GM12801 (cell line): ENCODE results near the gene HIPK2.

Experiments used
- TF ChIP-seq, protein P1 (sequence below): IDR thresholded peaks from one replicate; pipeline ENCODE4 v1.5.1; 2011; ENCODE audit warnings: control low read depth; ENCODE audit not compliant: insufficient read length; ENCODE audit errors: extremely low read depth

HIPK2 gene

DNA sequence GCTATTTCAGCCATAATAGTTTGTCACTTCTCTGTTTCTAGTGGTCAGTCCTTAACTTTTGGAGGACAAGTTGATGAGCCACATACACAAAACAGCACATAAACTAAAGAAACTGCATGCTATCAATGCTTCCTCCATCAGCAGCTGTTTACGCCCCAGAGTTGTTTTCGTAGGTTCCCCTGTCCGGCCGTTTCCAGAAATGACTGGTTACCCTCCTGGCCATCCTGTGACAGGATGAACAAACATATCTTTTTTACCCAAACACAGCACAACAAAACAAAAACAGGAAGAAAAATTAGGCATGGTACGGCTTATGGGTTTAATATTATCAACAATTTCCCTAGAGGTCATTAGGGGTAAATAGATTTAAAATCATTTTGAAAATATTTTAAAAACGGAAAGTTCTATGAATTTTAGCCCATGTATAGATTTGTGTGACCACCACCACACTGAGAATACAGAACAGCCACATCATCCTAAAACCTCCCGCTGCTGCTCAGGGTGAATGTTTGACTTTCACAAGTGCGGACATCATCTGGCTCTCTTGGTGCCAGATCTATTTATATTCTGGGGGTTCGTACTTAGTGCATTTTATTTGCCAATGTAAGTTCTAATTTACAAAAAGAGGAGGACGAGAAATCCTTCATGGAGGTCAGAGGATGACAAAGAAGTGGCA, 74.8 kb downstream of the HIPK2 start:
- TF ChIP-seq, protein P1, sequence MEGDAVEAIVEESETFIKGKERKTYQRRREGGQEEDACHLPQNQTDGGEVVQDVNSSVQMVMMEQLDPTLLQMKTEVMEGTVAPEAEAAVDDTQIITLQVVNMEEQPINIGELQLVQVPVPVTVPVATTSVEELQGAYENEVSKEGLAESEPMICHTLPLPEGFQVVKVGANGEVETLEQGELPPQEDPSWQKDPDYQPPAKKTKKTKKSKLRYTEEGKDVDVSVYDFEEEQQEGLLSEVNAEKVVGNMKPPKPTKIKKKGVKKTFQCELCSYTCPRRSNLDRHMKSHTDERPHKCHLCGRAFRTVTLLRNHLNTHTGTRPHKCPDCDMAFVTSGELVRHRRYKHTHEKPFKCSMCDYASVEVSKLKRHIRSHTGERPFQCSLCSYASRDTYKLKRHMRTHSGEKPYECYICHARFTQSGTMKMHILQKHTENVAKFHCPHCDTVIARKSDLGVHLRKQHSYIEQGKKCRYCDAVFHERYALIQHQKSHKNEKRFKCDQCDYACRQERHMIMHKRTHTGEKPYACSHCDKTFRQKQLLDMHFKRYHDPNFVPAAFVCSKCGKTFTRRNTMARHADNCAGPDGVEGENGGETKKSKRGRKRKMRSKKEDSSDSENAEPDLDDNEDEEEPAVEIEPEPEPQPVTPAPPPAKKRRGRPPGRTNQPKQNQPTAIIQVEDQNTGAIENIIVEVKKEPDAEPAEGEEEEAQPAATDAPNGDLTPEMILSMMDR, result no peak

GRCh38 chr7:139702313-139702731, 75.5 kb downstream of the HIPK2 start:
- TF ChIP-seq, protein P1, result no peak

- TF ChIP-seq, protein P1, result no peak
Measured at GRCh38 chr7:139701908-139702307, 75.9 kb downstream of the HIPK2 start.

DNA sequence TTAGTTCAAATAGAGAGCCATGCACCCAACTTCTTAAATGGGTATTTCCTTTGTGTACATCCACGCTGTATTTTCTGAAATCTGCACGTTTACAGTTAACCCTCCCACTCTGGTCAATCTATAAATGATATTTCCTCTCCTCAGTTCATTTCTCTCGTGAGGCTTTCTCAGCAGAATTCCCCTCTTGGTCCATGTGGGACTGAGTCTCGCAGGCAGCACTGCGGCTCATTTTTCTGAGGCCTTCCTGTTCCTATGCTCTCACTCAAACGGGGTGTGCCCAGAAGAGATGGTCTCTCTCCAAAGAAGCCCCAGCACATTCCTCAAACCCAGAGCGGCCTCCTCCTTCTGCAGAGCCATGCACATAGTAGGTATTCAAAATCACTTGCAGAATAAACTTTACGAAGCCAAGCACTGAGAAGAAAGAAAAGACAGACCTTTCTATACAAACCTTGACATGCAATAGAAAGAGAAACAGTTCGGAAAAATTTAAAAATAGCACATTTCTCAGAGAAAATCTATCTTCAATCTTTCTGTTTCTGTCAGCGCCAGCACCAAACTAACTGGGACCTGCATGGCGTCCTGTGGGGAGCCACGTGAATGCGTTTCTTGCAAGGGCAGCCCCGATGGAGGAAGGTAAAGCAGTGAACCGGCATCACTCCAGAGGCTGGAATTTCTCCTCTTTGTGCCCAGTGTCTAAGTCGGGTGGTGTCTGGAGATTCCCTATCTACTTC, 77.1 kb downstream of the HIPK2 start:
- TF ChIP-seq, protein P1, result no peak

DNA sequence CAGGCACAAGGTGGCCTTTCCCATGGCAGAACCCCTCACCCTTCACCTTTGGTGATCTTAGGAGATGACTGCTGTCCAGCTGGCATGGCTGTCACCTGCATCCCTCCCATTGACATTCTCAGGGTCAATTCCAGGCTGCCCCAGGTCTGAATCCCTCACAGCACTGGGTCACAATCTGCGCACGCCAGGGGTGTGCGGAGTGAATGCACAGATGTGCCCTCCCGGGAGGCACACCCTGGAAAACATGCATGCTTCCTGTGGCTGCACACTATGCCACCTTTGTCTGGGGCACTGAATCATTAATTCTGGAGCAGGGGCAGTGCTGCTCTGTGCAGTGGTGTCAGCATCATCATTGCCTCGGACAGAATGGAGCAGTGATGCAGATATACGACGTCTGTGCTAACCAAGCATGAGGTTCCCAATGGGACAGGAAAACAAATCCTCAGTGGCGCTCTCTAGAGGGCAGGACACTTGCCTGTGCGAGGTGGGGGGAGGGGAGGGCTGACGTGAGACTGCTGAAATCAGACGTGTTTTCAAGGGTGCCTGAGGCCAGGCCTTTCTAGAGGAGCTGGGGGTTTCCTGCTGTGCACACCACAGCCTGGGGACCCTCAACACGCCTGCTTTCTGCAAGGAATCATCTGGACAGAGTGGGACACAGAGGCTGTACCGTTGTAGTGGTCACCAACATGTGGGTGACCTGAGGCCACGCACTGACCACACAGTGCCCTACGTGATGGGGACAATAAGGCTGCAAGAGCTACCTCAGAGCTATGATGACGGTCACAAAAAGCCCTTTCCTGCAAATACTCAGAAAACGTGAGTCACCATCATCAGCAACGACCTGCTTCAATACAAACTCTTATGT, 77.9 kb downstream of the HIPK2 start:
- TF ChIP-seq, protein P1, result no peak

- TF ChIP-seq, protein P1, result no peak
Measured at GRCh38 chr7:139698844-139699243, 79.0 kb downstream of the HIPK2 start.

DNA sequence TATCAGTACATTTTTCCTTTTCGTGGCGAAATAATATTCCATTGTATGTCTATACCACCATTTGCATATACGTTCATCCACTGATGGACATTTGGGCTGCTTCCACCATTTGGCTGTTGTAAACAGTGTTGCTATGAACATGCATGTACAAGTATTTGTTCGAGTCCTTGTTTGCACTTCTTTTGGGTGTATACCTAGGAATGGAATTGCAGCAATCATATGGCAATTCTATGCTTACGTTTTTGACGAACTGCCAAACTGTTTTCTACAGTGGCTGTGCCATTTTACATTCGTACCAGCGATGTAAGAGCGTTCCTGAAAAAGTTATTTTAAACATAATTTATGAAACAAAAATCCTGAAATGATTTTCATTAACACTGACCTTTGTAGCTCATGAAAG, 79.5 kb downstream of the HIPK2 start:
- TF ChIP-seq, protein P1, result no peak
